Posterior vena cava (tissue), 2 donors: ENCODE measurements around the gene FGF14. TPM values are rescaled to one million over a fixed set of nuclear protein-coding genes. Genes with fewer than 3 reads are reported as not detected.

Experiments used
- DNase-seq: peaks from one replicate; pipeline ENCODE4 v3.0.0-alpha.2; 2020; ENCODE audit warnings: low spot score
- intact Hi-C, 2 donors: fragments of 100-400 bp; cut with DNase I; formaldehyde crosslinking; loops; one replicate each; pipeline versions ENCODE4 v1.14.1 to v1.14.2; 2022 to 2023
- total RNA-seq, 2 donors: library from RNA; stranded (reverse); fragmentation: NEBNext Ultra II Directional; extraction: Animal tissue kit (Norgen Biotek cat#: 25700); gene quantifications; one replicate each; pipeline ENCODE4 v1.2.1, GENCODE V29; 2021
- donor health status: DM: yes; HTN: yes; CAD: no.
- donor health status: DM: yes; HTN: yes; CAD: no.

The FGF14 gene
- total RNA-seq, 2 donors from 2014 or later = 4.6 to 6.6 TPM

- DNase-seq = no peak
- intact Hi-C loops = no loop called here
Observed at GRCh38 chr13:101919541-101920181, 482.2 kb downstream of the FGF14 start.

GRCh38 chr13:101917833-101918661 is 483.8 kb downstream of the FGF14 start:
- intact Hi-C loops = no loop called here
- DNase-seq = no peak

- no peak for DNase-seq
- intact Hi-C loops = no loop called here
Observed at GRCh38 chr13:101917475-101917810, 484.4 kb downstream of the FGF14 start.

DNA sequence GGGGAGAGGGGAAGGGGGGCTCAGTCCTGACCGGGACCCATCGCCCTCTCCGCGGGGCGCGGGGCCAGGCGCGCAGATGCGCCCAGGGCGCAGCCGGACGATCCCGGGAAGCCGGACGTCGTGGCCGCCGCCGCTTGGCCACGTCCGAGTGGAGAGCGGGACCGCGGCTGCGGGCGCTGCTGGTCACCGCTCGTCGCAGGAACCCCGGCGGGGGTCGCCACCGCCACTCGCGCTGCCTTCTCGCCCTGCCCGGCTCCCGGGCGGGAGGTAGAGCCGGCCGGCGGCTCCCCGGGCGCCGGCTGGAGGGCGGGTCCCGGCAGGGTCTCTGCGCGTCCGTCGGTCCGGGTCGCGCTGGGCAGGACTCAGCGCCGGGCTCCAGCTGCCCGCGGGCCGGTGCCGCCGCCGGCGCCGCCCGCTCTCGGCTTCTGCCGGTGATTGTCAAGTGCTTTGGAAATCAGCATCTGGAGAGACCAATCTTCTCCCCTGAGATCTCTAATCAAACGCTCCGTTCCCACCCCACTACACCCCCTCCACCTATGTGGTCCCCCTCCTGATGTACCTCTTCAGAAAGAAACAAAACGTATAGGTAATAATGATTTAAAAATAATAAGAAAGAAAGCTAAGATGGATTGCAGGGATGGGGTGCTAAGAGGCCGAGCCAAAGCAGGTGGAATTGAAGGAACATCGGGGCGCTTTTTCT is 484.9 kb downstream of the FGF14 start:
- DNase-seq = no peak
- intact Hi-C loops = no loop called here

- intact Hi-C loops = no loop called here
- peak; percentile 79 for DNase-seq
Observed at GRCh38 chr13:101916108-101916774, 485.6 kb downstream of the FGF14 start.

DNA sequence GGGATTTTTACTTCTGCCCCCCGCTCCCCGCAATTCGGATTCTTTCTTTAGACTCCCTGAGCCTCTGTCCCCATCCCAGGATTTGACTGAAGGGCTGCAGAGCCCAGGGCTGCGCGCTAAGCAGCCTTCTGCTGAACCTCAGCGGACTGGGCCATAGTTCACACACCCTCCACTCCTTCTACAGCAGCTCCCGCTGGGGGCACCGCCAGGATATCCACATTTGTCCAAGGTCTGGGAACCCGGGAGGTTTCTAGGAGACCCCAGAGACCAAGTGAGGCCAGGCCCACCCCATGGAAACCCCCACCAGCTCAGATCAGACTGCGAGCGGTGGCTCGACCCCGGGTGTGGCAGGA is 486.1 kb downstream of the FGF14 start:
- no peak for DNase-seq
- intact Hi-C loops = no loop called here

- no peak for DNase-seq
- intact Hi-C loops = no loop called here
Observed at GRCh38 chr13:101915331-101915730, 486.5 kb downstream of the FGF14 start.

DNA sequence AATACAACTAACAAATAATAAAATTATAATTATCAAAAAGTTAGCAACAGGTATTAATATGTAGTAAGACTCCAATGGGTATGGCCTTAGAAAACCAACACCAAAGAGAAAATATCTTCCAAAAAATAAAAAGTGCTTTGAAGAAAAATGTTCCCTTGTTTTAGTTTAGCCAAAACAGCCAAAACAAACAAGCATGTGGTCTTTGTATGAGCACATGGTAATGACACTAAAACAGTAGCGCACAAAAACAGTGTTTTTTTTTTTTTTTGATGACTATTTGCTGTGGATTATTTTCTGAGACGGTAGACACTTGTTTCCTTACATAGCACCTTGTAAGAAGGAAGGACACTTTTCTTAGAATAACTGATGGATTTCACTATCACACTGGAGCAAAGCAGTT is 490.1 kb downstream of the FGF14 start:
- DNase-seq = no peak
- intact Hi-C loops = no loop called here

DNA sequence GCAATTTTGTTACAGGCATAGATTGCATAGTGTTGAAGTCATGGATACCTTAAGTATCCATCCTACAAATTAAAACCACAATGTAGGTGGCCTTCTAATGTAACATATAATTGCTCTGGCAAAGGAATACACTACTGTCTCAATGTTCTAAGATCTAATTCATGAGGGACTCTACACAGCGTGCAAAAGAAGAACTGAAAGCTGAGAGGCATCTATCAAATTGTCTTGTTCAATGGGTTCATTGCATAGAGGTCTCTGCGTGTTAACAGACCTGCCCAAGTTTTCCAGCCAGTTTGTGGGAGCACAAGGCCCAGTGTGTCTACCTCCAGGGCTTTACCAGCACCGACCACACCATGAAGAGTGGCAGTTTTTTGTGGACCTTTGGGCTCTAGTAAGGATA is 498.0 kb downstream of the FGF14 start:
- intact Hi-C loops = no loop called here
- no peak for DNase-seq

- no peak for DNase-seq
- intact Hi-C loops = no loop called here
Observed at GRCh38 chr13:101898676-101899075, 503.2 kb downstream of the FGF14 start.

DNA sequence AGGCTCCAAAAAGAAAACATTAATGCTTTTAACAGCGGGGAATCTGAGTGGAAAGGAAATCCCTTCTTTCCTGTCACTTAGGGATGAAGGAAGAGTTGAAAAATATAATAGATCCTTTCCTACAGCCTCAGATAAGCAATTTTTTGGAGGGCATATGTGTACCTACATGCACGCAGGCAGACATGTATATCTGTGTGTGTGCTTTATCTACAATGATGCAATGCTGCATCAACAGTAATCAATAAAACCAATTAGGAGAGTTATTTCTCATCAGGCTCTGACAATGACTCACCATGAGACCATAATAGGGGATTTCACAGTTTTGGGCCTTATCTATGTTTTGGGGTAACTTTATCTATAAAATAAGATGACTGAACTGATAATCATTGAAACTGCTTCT is 505.3 kb downstream of the FGF14 start:
- no peak for DNase-seq
- intact Hi-C loops = no loop called here

DNA sequence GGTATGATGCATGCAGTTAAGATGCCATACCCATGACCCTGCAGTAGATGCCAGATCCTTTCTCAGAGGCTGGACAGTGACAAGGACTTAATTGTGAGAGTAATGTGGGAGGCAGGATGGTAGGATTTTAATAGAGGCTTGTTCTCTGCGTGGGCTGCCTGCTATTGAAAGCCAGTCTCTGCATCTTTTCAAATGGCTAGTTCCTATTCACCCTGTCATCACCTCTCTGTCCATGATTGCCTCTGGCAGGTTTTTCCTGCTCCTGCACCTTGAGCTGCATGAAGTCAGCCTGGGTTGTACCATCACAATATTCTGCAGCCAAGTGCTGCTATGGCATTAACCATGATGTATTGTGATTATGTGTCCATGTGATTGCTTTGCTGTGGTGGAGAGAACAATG is 508.8 kb downstream of the FGF14 start:
- intact Hi-C loops = no loop called here
- no peak for DNase-seq

DNA sequence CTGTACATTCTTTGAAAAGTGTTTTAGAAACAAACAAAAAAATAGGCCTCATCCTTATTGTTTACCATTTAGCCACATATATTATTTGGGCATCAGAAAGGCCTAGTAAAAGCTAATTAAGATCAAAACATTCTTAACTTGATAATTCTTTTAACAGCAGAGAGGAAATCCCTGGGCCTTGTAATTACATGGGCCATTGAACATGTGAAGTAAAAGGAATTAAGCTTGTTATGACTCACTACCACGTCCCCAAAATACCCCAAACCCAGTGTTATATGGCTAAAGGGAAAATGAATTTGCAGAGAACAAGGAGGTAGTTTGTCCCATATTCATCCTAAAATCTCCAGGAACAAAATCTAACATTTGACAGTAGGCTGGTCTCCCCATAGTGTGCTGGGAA is 509.6 kb downstream of the FGF14 start:
- intact Hi-C loops = no loop called here

DNA sequence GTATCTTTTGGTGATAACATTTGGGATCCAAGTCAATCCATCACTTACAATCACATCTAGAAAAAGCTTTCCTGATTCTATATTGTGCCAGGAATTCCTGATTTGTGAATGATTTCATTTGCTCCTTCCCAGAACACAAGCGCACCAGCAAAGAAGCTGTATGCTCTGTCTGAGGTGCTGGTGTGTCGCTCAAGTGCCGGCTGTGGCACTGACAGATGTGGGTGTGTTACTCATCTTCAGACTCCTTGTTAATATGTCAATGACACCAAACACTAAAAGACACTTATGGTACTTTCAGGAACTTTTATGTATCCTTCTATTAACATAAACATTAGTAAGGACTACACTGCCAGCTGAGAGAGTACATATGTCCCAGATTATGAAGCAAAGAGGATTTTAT is 520.3 kb downstream of the FGF14 start:
- intact Hi-C loops = no loop called here
- no peak for DNase-seq

More for the DNA sequence above, 509.6 kb downstream of the FGF14 start:
- no peak for DNase-seq

- intact Hi-C loops = no loop called here
- no peak for DNase-seq
Observed at GRCh38 chr13:101880581-101880980, 521.3 kb downstream of the FGF14 start.

GRCh38 chr13:101876951-101877350 is 524.9 kb downstream of the FGF14 start:
- intact Hi-C loops = no loop called here
- no peak for DNase-seq

DNA sequence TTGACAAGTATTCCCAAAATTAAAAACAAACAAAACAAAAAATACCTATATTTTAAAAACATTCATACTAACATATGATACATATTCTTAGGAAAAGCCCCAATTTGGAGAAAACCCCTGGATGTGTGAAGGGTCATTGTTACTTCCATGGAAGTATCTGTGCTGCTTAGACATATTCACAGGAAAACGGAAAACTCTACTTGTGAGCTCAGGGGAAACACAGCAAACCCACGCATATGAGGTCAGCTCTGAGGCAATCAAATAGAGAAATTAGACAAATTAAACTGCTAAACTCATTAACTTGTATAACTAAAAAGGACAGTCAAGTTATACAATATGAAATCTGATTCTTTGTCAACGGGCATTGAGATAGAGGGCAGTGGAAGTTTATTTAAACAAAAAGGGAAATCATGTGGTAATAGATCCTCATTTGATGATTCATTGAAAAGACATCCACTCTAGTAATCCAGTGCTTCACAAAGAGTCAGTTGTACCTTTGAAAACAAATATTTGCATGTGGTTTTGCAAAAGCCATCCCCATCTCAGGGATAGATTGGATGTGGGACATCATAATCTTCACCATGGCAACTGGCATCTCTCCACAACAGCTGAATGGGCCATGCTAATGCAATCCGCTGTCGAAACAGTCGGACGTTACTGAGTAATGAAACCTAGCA is 526.0 kb downstream of the FGF14 start:
- intact Hi-C loops = no loop called here
- DNase-seq = no peak

DNA sequence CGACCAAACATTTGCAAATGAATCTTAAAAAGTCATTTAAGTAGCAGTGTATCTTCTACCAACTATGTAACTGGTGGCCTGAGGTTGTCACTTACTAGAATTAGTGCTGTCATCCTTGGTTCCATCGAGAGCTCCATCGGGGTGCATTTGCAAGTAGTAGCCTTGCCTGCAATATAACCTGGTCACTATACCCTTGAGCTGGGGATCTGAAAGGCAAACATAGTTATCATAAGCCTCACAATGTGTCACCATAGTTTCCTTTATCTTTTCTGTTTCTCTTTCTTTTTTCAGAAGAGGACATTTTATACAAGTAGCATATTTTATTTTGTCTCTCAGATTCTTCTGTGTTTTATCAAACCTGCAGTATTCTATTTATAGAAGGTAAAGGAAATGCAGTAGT is 526.8 kb downstream of the FGF14 start:
- no peak for DNase-seq
- intact Hi-C loops = no loop called here

GRCh38 chr13:101869553-101869952 is 532.3 kb downstream of the FGF14 start:
- intact Hi-C loops = no loop called here

More at GRCh38 chr13:101869553-101869952, 532.3 kb downstream of the FGF14 start:
- no peak for DNase-seq
